WTC11 (cell line): ENCODE data around the gene LRRC7. TPM values are rescaled to one million over a fixed set of nuclear protein-coding genes. Genes with fewer than 3 reads are reported as not detected.

ENCODE experiments used
- ATAC-seq: fragments of 200-7000 bp; cut with Tn5 transposase; 2 replicates; pipeline ENCODE4 v1.10.0; 2021; ENCODE audit warnings: mild to moderate bottlenecking, moderate library complexity
- CTCF ChIA-PET: fragments of 300-600 bp; sonication (Branson Sonifier 250); formaldehyde crosslinking; loops from one replicate; lab custom pipeline; 2021; ENCODE audit warnings: antibody characterized with exemption; lab: Charles Lee
- POLR2A ChIA-PET: fragments of 350-600 bp; sonication (Branson Sonifier 250); formaldehyde crosslinking; loops from one replicate; lab custom pipeline; 2021; ENCODE audit warnings: antibody characterized with exemption; lab: Charles Lee
- DNase-seq: peaks from one replicate; pipeline ENCODE4 v3.0.0; 2021; ENCODE audit warnings: low spot score
- H3K27ac Mint-ChIP-seq: 2 replicates; pipeline ENCODE4 v1.8.0; 2021; ENCODE audit warnings: mixed read lengths
- H3K27me3 Mint-ChIP-seq: 2 replicates; pipeline ENCODE4 v1.8.0; 2021; ENCODE audit warnings: low read depth, mild to moderate bottlenecking, moderate library complexity, mixed read lengths
- H3K36me3 Mint-ChIP-seq: 2 replicates; pipeline ENCODE4 v1.8.0; 2021; ENCODE audit warnings: mixed read lengths
- H3K4me1 Mint-ChIP-seq: 2 replicates; pipeline ENCODE4 v1.8.0; 2022; ENCODE audit warnings: mixed read lengths
- H3K4me3 Mint-ChIP-seq: 2 replicates; pipeline ENCODE4 v1.8.0; 2021; ENCODE audit warnings: mild to moderate bottlenecking, moderate library complexity, mixed read lengths
- H3K9me3 Mint-ChIP-seq: 2 replicates; pipeline ENCODE4 v1.8.0; 2021; ENCODE audit warnings: mixed read lengths
- AR ChIP-seq: fragments of 250-450 bp; sonication (Bioruptor Pico); IDR thresholded peaks from 2 replicates; pipeline ENCODE4 v1.9.0; 2021; ENCODE audit warnings: mild to moderate bottlenecking
- CBFB ChIP-seq: sonication (generic); formaldehyde crosslinking; IDR thresholded peaks from 2 replicates; pipeline ENCODE4 v1.8.1; 2022; ENCODE audit warnings: mild to moderate bottlenecking, low read depth, missing genetic modification reagents
- CREM ChIP-seq: sonication (generic); formaldehyde crosslinking; IDR thresholded peaks from 2 replicates; pipeline ENCODE4 v1.8.1; 2022; ENCODE audit warnings: mild to moderate bottlenecking, missing genetic modification reagents, moderate library complexity
- ELF4 ChIP-seq: sonication (generic); formaldehyde crosslinking; IDR thresholded peaks from 2 replicates; pipeline ENCODE4 v1.8.1; 2022; ENCODE audit warnings: low read depth, mild to moderate bottlenecking, moderate library complexity, missing genetic modification reagents
- FOXJ3 ChIP-seq: sonication (generic); formaldehyde crosslinking; IDR thresholded peaks from 2 replicates; pipeline ENCODE4 v1.9.0; 2021; ENCODE audit warnings: missing genetic modification reagents, mild to moderate bottlenecking, borderline replicate concordance
- FOXP1 ChIP-seq: sonication (generic); formaldehyde crosslinking; IDR thresholded peaks from 2 replicates; pipeline ENCODE4 v1.8.0; 2022; ENCODE audit warnings: missing genetic modification reagents, mild to moderate bottlenecking, moderate library complexity, borderline replicate concordance
- GRHL2 ChIP-seq: fragments of 250-450 bp; sonication (Bioruptor Pico); IDR thresholded peaks from 2 replicates; pipeline ENCODE4 v1.8.0; 2022; ENCODE audit warnings: mild to moderate bottlenecking, moderate library complexity; ENCODE audit not compliant: insufficient replicate concordance, severe bottlenecking
- JAZF1 ChIP-seq: fragments of 250-450 bp; sonication (Bioruptor Pico); IDR thresholded peaks from 2 replicates; pipeline ENCODE4 v1.9.0; 2021; ENCODE audit warnings: moderate library complexity, mild to moderate bottlenecking, inconsistent platforms
- KAT7 ChIP-seq: sonication (generic); formaldehyde crosslinking; IDR thresholded peaks from 2 replicates; pipeline ENCODE4 v1.8.1; 2023; ENCODE audit warnings: missing genetic modification reagents, mild to moderate bottlenecking, borderline replicate concordance
- MAX ChIP-seq: sonication (generic); formaldehyde crosslinking; IDR thresholded peaks from 2 replicates; pipeline ENCODE4 v1.8.0; 2022; ENCODE audit warnings: mild to moderate bottlenecking, missing genetic modification reagents
- MYBL2 ChIP-seq: sonication (generic); formaldehyde crosslinking; IDR thresholded peaks from 2 replicates; pipeline ENCODE4 v1.8.1; 2023; ENCODE audit warnings: mild to moderate bottlenecking, moderate library complexity, missing genetic modification reagents
- NR2C2 ChIP-seq: sonication (generic); formaldehyde crosslinking; IDR thresholded peaks from 2 replicates; pipeline ENCODE4 v1.8.0; 2022; ENCODE audit warnings: mild to moderate bottlenecking, missing genetic modification reagents
- RORB ChIP-seq: fragments of 250-450 bp; sonication (Bioruptor Pico); IDR thresholded peaks from 2 replicates; pipeline ENCODE4 v1.9.0; 2021; ENCODE audit warnings: mild to moderate bottlenecking
- TP53 ChIP-seq: sonication (generic); formaldehyde crosslinking; IDR thresholded peaks from 2 replicates; pipeline ENCODE4 v1.8.1; 2023; ENCODE audit warnings: mild to moderate bottlenecking, missing genetic modification reagents
- ZBTB43 ChIP-seq: sonication (generic); formaldehyde crosslinking; IDR thresholded peaks from 2 replicates; pipeline ENCODE4 v1.8.1; 2023; ENCODE audit warnings: mild to moderate bottlenecking, missing genetic modification reagents
- ZNF232 ChIP-seq: sonication (generic); formaldehyde crosslinking; IDR thresholded peaks from 2 replicates; pipeline ENCODE4 v1.8.0; 2022; ENCODE audit warnings: mild to moderate bottlenecking, missing genetic modification reagents
- ZNF263 ChIP-seq: sonication (generic); formaldehyde crosslinking; IDR thresholded peaks from 2 replicates; pipeline ENCODE4 v1.8.1; 2022; ENCODE audit warnings: low read depth, mild to moderate bottlenecking, moderate library complexity, missing genetic modification reagents
- ZNF423 ChIP-seq: fragments of 250-450 bp; sonication (Bioruptor Pico); IDR thresholded peaks from 2 replicates; pipeline ENCODE4 v2.1.2; 2022; ENCODE audit warnings: mild to moderate bottlenecking, moderate library complexity
- ZNF671 ChIP-seq: fragments of 250-450 bp; sonication (Bioruptor Pico); IDR thresholded peaks from 2 replicates; pipeline ENCODE4 v1.8.0; 2021; ENCODE audit warnings: mild to moderate bottlenecking
- total RNA-seq: library from RNA; stranded (reverse); gene quantifications from 3 replicates; pipeline ENCODE4 v1.2.3, GENCODE V29; 2021
- TF ChIP-seq, protein P1 (sequence below): sonication (generic); formaldehyde crosslinking; IDR thresholded peaks from 2 replicates; pipeline ENCODE4 v1.8.0; 2023; ENCODE audit warnings: missing genetic modification reagents, mild to moderate bottlenecking, borderline replicate concordance
- TF ChIP-seq, protein P2 (sequence below): sonication (generic); formaldehyde crosslinking; IDR thresholded peaks from 2 replicates; pipeline ENCODE4 v1.8.1; 2022; ENCODE audit warnings: mild to moderate bottlenecking, moderate library complexity, missing genetic modification reagents
- TF ChIP-seq, protein P3 (sequence below): sonication (generic); formaldehyde crosslinking; IDR thresholded peaks from 2 replicates; pipeline ENCODE4 v1.8.0; 2022; ENCODE audit warnings: mild to moderate bottlenecking, missing genetic modification reagents
- TF ChIP-seq, protein P4 (sequence below): sonication (generic); formaldehyde crosslinking; conservative IDR thresholded peaks from 2 replicates; pipeline ENCODE4 v1.8.1; 2023; ENCODE audit warnings: mild to moderate bottlenecking, low read depth, missing genetic modification reagents, moderate library complexity

Gene LRRC7
- total RNA-seq, 1 experiment from 2014 or later: not detected

DNA sequence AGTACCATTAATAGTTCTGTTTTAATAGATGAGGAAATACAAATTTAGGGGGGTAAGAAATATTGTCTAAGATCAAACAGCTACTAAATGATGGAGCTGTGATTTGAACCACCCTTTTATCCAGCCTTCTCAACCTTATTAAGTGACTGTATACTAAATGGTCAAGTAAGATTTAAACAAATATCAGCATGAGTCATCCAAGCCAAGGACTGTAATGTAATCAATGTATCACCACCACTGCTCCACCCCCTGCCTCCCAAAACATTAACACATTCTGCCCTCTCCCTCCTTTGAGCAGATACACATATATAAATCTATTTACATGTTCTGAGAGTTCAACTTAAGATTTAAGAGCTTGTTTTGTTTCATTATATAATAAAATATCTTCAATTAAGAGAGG lies 578.8 kb downstream of the LRRC7 start:
- ChIA-PET CTCF (interaction anchor here (0.7 kb wide), 1 partner anchor 11 kb away, joined by 3 read pairs; no protein-coding TSS in a partner anchor), POLR2A (no interaction called here)
- no peak for DNase-seq
- Mint-ChIP-seq H3K4me1 (peaks cover 12% of the 10 kb centered on the region), H3K36me3 (no peaks in the 10 kb centered on the region), H3K27ac (no peak overlapping the region), H3K27me3 (no peaks in the 10 kb centered on the region), H3K9me3 (no peaks in the 10 kb centered on the region), H3K4me3 (no peak overlapping the region)
- no peak for TF ChIP-seq ELF4 (CRISPR knock-in tag)
- TF ChIP-seq, protein P1, sequence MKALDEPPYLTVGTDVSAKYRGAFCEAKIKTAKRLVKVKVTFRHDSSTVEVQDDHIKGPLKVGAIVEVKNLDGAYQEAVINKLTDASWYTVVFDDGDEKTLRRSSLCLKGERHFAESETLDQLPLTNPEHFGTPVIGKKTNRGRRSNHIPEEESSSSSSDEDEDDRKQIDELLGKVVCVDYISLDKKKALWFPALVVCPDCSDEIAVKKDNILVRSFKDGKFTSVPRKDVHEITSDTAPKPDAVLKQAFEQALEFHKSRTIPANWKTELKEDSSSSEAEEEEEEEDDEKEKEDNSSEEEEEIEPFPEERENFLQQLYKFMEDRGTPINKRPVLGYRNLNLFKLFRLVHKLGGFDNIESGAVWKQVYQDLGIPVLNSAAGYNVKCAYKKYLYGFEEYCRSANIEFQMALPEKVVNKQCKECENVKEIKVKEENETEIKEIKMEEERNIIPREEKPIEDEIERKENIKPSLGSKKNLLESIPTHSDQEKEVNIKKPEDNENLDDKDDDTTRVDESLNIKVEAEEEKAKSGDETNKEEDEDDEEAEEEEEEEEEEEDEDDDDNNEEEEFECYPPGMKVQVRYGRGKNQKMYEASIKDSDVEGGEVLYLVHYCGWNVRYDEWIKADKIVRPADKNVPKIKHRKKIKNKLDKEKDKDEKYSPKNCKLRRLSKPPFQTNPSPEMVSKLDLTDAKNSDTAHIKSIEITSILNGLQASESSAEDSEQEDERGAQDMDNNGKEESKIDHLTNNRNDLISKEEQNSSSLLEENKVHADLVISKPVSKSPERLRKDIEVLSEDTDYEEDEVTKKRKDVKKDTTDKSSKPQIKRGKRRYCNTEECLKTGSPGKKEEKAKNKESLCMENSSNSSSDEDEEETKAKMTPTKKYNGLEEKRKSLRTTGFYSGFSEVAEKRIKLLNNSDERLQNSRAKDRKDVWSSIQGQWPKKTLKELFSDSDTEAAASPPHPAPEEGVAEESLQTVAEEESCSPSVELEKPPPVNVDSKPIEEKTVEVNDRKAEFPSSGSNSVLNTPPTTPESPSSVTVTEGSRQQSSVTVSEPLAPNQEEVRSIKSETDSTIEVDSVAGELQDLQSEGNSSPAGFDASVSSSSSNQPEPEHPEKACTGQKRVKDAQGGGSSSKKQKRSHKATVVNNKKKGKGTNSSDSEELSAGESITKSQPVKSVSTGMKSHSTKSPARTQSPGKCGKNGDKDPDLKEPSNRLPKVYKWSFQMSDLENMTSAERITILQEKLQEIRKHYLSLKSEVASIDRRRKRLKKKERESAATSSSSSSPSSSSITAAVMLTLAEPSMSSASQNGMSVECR (CRISPR knock-in tag): no peak
- TF ChIP-seq KAT7 (CRISPR knock-in tag): no peak
- TF ChIP-seq MAX (CRISPR knock-in tag): no peak
- no peak for TF ChIP-seq ZNF263
- TF ChIP-seq, protein P2, sequence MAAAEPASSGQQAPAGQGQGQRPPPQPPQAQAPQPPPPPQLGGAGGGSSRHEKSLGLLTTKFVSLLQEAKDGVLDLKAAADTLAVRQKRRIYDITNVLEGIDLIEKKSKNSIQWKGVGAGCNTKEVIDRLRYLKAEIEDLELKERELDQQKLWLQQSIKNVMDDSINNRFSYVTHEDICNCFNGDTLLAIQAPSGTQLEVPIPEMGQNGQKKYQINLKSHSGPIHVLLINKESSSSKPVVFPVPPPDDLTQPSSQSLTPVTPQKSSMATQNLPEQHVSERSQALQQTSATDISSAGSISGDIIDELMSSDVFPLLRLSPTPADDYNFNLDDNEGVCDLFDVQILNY (CRISPR knock-in tag): no peak
- no peak for TF ChIP-seq MYBL2 (CRISPR knock-in tag)
- no peak for TF ChIP-seq RORB (CRISPR knock-in tag)
- TF ChIP-seq, protein P3, sequence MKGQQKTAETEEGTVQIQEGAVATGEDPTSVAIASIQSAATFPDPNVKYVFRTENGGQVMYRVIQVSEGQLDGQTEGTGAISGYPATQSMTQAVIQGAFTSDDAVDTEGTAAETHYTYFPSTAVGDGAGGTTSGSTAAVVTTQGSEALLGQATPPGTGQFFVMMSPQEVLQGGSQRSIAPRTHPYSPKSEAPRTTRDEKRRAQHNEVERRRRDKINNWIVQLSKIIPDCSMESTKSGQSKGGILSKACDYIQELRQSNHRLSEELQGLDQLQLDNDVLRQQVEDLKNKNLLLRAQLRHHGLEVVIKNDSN (CRISPR knock-in tag): no peak
- TF ChIP-seq, protein P4, sequence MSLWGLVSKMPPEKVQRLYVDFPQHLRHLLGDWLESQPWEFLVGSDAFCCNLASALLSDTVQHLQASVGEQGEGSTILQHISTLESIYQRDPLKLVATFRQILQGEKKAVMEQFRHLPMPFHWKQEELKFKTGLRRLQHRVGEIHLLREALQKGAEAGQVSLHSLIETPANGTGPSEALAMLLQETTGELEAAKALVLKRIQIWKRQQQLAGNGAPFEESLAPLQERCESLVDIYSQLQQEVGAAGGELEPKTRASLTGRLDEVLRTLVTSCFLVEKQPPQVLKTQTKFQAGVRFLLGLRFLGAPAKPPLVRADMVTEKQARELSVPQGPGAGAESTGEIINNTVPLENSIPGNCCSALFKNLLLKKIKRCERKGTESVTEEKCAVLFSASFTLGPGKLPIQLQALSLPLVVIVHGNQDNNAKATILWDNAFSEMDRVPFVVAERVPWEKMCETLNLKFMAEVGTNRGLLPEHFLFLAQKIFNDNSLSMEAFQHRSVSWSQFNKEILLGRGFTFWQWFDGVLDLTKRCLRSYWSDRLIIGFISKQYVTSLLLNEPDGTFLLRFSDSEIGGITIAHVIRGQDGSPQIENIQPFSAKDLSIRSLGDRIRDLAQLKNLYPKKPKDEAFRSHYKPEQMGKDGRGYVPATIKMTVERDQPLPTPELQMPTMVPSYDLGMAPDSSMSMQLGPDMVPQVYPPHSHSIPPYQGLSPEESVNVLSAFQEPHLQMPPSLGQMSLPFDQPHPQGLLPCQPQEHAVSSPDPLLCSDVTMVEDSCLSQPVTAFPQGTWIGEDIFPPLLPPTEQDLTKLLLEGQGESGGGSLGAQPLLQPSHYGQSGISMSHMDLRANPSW: no peak
- no peak for TF ChIP-seq GRHL2 (CRISPR knock-in tag)
- no peak for TF ChIP-seq JAZF1
- TF ChIP-seq TP53: no peak
- no peak for ATAC-seq

DNA sequence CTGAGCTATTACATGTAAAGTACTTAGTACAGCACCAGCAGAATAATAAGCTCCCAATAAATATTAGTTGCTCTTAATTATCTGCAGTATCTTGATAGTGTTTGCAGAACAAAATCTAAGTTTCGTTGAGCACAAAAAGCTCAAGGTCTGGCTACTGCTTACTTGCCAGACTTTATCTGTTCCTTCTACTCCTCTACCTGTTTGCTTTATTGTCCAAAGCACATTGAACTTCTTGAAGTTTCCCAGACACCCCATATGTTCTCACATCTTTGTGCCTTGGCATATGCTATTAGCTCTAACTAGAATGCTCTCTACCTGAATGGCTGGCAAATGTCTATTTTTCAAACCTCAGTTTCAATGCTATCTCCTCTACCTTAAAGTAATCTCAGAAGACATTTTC lies 582.7 kb downstream of the LRRC7 start:
- ATAC-seq (no peak), DNase-seq (no peak)
- H3K4me1 Mint-ChIP-seq: no peaks in the 10 kb centered on the region
- CTCF ChIA-PET: interaction anchor here (1.2 to 1.5 kb wide), 2 partner anchors 13 to 18 kb away, joined by 3 to 4 read pairs; no protein-coding TSS in a partner anchor
- H3K4me3 Mint-ChIP-seq: no peak overlapping the region
- H3K27me3 Mint-ChIP-seq: no peaks in the 10 kb centered on the region
- TF ChIP-seq RORB (CRISPR knock-in tag) (no peak), FOXJ3 (no peak), ZNF671 (CRISPR knock-in tag) (no peak), NR2C2 (CRISPR knock-in tag) (no peak), ZNF232 (CRISPR knock-in tag) (no peak), CBFB (no peak), ZNF423 (CRISPR knock-in tag) (no peak), FOXP1 (CRISPR knock-in tag) (no peak), AR (CRISPR knock-in tag) (no peak), JAZF1 (no peak), CREM (CRISPR knock-in tag) (no peak), ZBTB43 (CRISPR knock-in tag) (no peak)
- TF ChIP-seq, all 79 proteins: peak for 0
- POLR2A ChIA-PET: no interaction called here
- Mint-ChIP-seq H3K27ac (0 out of 2 replicates have a peak overlapping the region, but pooled peaks have one; percentile 29), H3K36me3 (0 out of 2 replicates have a peak, but pooled peaks cover 2% of the 10 kb centered on the region), H3K9me3 (no peaks in the 10 kb centered on the region)
